ENCODE measurements around the gene TTC28. TPM values are rescaled to one million over a fixed set of nuclear protein-coding genes. Genes with fewer than 3 reads are reported as not detected.

The TTC28 gene
- polyA plus RNA-seq, 4 donors, result 0.45 to 24.0 (median 3.7) TPM

DNA sequence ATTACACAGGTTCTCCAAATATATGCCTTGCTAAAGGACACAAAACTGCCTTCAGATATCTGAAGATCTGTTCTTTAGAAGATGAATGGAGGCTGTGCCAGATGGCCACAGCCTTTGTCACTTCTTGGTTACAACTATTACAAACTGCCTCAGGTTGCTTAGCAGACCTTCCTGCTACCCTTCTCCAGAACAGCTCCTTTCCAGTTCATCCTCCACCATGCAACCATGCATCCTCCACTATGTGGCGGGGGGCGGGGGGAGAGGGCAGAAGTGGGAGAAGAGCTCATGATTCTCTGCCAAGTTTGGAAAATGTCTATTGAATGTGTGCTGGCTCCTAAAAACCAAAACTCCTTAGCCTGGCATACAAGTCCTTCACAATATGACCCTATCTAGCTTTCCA lies 267.5 kb downstream of the TTC28 start:
- FAIRE-seq (no peak), DNase-seq (no peak)
- H3K27ac ChIP-seq (ENCODE audit: low read depth in 1 of 3, low read length in 2 of 3), result no peak overlapping the region
- no peaks in the 10 kb centered on the region for H3K4me1 ChIP-seq (ENCODE audit: control insufficient read depth in 3 of 3, insufficient read depth in 2 of 3, low read depth in 1 of 3, low read length in 2 of 3)
- WGBS, 3 donors, result 90 to 93% (median 92%) methylated on average over 2 of the region's 2 CpGs
- H3K27me3 ChIP-seq (ENCODE audit: control insufficient read depth in 3 of 3, insufficient read depth in 3 of 3, low read length in 3 of 3), result no peaks in the 10 kb centered on the region
- no peaks in the 10 kb centered on the region for H3K36me3 ChIP-seq (ENCODE audit: control insufficient read depth in 3 of 3, insufficient read depth in 2 of 3, low read depth in 1 of 3, low read length in 3 of 3)
- no peak overlapping the region for H3K4me3 ChIP-seq (ENCODE audit: low read depth in 1 of 3, low read length in 3 of 3)
- H3K9me3 ChIP-seq (ENCODE audit: control insufficient read depth in 2 of 2, insufficient read depth in 1 of 2, low read depth in 1 of 2, low read length in 1 of 2), result no peaks in the 10 kb centered on the region

GRCh38 chr22:28411125-28411524 lies 268.5 kb downstream of the TTC28 start:
- Histone ChIP-seq H3K27me3 (ENCODE audit: control insufficient read depth in 3 of 3, insufficient read depth in 3 of 3, low read length in 3 of 3) (no peaks in the 10 kb centered on the region), H3K9me3 (ENCODE audit: control insufficient read depth in 2 of 2, insufficient read depth in 1 of 2, low read depth in 1 of 2, low read length in 1 of 2) (no peaks in the 10 kb centered on the region), H3K4me1 (ENCODE audit: control insufficient read depth in 3 of 3, insufficient read depth in 2 of 3, low read depth in 1 of 3, low read length in 2 of 3) (no peaks in the 10 kb centered on the region), H3K36me3 (ENCODE audit: control insufficient read depth in 3 of 3, insufficient read depth in 2 of 3, low read depth in 1 of 3, low read length in 3 of 3) (no peaks in the 10 kb centered on the region), H3K4me3 (ENCODE audit: low read depth in 1 of 3, low read length in 3 of 3) (no peak overlapping the region), H3K27ac (ENCODE audit: low read depth in 1 of 3, low read length in 2 of 3) (no peak overlapping the region)
- WGBS, 3 donors, result 77 to 93% (median 89%) methylated on average over 4 of the region's 4 CpGs
- DNase-seq, result no peak
- FAIRE-seq, result no peak

DNA sequence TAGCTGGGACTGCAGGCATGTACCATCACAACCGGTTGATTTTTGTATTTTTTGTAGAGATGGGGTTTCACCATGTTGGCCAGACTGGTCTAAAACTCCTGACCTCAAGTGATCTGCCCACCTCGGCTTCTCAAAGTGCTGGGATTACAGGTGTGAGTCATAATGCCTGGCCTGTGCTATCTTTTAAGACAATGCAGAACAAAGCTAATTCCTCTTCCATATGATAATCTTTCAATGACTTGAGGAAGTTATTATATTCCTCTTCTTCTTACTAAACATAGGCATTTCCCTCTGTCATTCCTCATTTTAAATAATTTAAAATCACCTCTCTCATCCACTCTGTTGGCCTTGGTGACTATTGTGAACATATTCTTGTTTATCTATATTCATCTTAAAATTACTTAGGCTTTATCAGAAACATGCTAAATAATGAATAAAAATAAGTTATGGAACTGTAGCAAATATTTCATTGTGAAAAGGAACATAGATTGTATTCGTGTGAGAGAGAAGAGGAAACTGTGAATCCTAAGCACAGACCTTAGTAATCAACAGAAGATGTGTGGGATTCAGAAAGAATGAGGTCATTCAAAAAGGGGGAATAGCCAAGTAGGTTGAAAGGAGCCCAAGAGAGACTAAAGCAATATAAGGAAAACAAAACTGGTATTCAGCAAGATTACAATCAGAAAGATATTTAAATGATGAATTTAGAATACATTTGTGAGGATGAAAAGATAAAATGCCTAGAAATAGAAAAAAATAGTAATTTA lies 269.4 kb downstream of the TTC28 start:
- no peaks in the 10 kb centered on the region for H3K4me1 ChIP-seq (ENCODE audit: control insufficient read depth in 3 of 3, insufficient read depth in 2 of 3, low read depth in 1 of 3, low read length in 2 of 3)

DNA sequence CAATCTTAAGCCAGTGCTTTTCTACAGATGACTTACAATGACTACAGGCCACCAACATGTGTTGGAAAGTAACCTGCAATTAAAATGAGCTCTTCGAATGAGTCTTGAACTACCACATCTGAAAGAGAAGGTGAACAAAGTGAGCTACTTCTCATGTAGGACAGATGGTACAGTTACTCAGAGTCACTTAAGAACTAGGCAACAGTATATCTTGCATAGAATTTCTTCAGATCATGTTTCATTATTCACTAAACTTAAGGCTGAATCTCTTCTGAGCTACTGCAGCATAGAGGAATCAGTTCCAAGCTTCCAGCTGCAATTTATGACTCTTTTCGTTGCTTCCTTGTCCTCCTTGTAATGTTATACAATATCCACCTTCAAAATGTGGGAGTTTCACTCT lies 270.9 kb downstream of the TTC28 start:
- no peaks in the 10 kb centered on the region for H3K9me3 ChIP-seq (ENCODE audit: control insufficient read depth in 2 of 2, insufficient read depth in 1 of 2, low read depth in 1 of 2, low read length in 1 of 2)
- no peaks in the 10 kb centered on the region for H3K27me3 ChIP-seq (ENCODE audit: control insufficient read depth in 3 of 3, insufficient read depth in 3 of 3, low read length in 3 of 3)
- WGBS, 3 donors, result 46 to 67% (median 61%) methylated on average over 2 of the region's 2 CpGs
- no peak overlapping the region for H3K4me3 ChIP-seq (ENCODE audit: low read depth in 1 of 3, low read length in 3 of 3)
- H3K27ac ChIP-seq (ENCODE audit: low read depth in 1 of 3, low read length in 2 of 3), result no peak overlapping the region
- H3K36me3 ChIP-seq (ENCODE audit: control insufficient read depth in 3 of 3, insufficient read depth in 2 of 3, low read depth in 1 of 3, low read length in 3 of 3), result no peaks in the 10 kb centered on the region
- H3K4me1 ChIP-seq (ENCODE audit: control insufficient read depth in 3 of 3, insufficient read depth in 2 of 3, low read depth in 1 of 3, low read length in 2 of 3), result no peaks in the 10 kb centered on the region
- no peak for FAIRE-seq
- DNase-seq, result no peak

More for the DNA sequence above, 269.4 kb downstream of the TTC28 start:
- WGBS, 3 donors, result 58 to 65% (median 60%) methylated on average over 3 of the region's 3 CpGs
- Histone ChIP-seq H3K27ac (ENCODE audit: low read depth in 1 of 3, low read length in 2 of 3) (no peak overlapping the region), H3K36me3 (ENCODE audit: control insufficient read depth in 3 of 3, insufficient read depth in 2 of 3, low read depth in 1 of 3, low read length in 3 of 3) (no peaks in the 10 kb centered on the region), H3K9me3 (ENCODE audit: control insufficient read depth in 2 of 2, insufficient read depth in 1 of 2, low read depth in 1 of 2, low read length in 1 of 2) (no peaks in the 10 kb centered on the region), H3K27me3 (ENCODE audit: control insufficient read depth in 3 of 3, insufficient read depth in 3 of 3, low read length in 3 of 3) (no peaks in the 10 kb centered on the region), H3K4me3 (ENCODE audit: low read depth in 1 of 3, low read length in 3 of 3) (no peak overlapping the region)
- DNase-seq (no peak), FAIRE-seq (no peak)

GRCh38 chr22:28407645-28408044 lies 272.0 kb downstream of the TTC28 start:
- WGBS, 3 donors, result 76 to 82% (median 76%) methylated on average over 4 of the region's 4 CpGs

GRCh38 chr22:28406246-28406645 lies 273.4 kb downstream of the TTC28 start:
- WGBS, 3 donors, result 78 to 94% (median 87%) methylated on average over 3 of the region's 3 CpGs
- Histone ChIP-seq H3K4me3 (ENCODE audit: low read depth in 1 of 3, low read length in 3 of 3) (no peak overlapping the region), H3K36me3 (ENCODE audit: control insufficient read depth in 3 of 3, insufficient read depth in 2 of 3, low read depth in 1 of 3, low read length in 3 of 3) (no peaks in the 10 kb centered on the region), H3K4me1 (ENCODE audit: control insufficient read depth in 3 of 3, insufficient read depth in 2 of 3, low read depth in 1 of 3, low read length in 2 of 3) (no peaks in the 10 kb centered on the region), H3K27ac (ENCODE audit: low read depth in 1 of 3, low read length in 2 of 3) (no peak overlapping the region), H3K9me3 (ENCODE audit: control insufficient read depth in 2 of 2, insufficient read depth in 1 of 2, low read depth in 1 of 2, low read length in 1 of 2) (no peaks in the 10 kb centered on the region), H3K27me3 (ENCODE audit: control insufficient read depth in 3 of 3, insufficient read depth in 3 of 3, low read length in 3 of 3) (no peaks in the 10 kb centered on the region)
- FAIRE-seq (no peak), DNase-seq (no peak)

More at GRCh38 chr22:28407645-28408044, 272.0 kb downstream of the TTC28 start:
- Histone ChIP-seq H3K4me3 (ENCODE audit: low read depth in 1 of 3, low read length in 3 of 3) (no peak overlapping the region), H3K4me1 (ENCODE audit: control insufficient read depth in 3 of 3, insufficient read depth in 2 of 3, low read depth in 1 of 3, low read length in 2 of 3) (no peaks in the 10 kb centered on the region), H3K9me3 (ENCODE audit: control insufficient read depth in 2 of 2, insufficient read depth in 1 of 2, low read depth in 1 of 2, low read length in 1 of 2) (no peaks in the 10 kb centered on the region), H3K27ac (ENCODE audit: low read depth in 1 of 3, low read length in 2 of 3) (no peak overlapping the region), H3K27me3 (ENCODE audit: control insufficient read depth in 3 of 3, insufficient read depth in 3 of 3, low read length in 3 of 3) (no peaks in the 10 kb centered on the region), H3K36me3 (ENCODE audit: control insufficient read depth in 3 of 3, insufficient read depth in 2 of 3, low read depth in 1 of 3, low read length in 3 of 3) (no peaks in the 10 kb centered on the region)
- FAIRE-seq, result no peak
- no peak for DNase-seq

- no peak overlapping the region for H3K27ac ChIP-seq (ENCODE audit: low read depth in 1 of 3, low read length in 2 of 3)
- no peak for FAIRE-seq
Observed at GRCh38 chr22:28405588-28405987, 274.1 kb downstream of the TTC28 start.

DNA sequence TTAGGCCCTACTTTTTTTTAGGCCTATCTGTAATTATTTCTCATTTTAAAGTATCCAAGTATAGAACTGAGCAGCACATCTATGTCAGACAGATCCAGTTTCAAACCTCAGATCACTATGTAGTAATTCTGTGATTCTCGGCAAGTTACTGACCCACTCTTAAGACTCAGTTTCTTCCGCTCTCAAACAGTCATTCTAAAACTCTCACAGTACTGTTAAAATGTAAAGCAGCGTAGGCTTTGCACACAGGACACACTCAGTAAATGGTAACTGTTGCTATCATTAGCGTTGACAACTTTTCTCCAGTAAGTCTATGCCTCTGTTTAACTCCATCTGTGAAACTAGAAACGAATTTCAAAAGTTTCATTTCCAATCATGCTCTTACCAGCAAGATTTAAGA lies 277.1 kb downstream of the TTC28 start:
- Histone ChIP-seq H3K27me3 (ENCODE audit: control insufficient read depth in 3 of 3, insufficient read depth in 3 of 3, low read length in 3 of 3) (no peaks in the 10 kb centered on the region), H3K4me3 (ENCODE audit: low read depth in 1 of 3, low read length in 3 of 3) (no peak overlapping the region), H3K36me3 (ENCODE audit: control insufficient read depth in 3 of 3, insufficient read depth in 2 of 3, low read depth in 1 of 3, low read length in 3 of 3) (no peaks in the 10 kb centered on the region), H3K27ac (ENCODE audit: low read depth in 1 of 3, low read length in 2 of 3) (no peak overlapping the region), H3K9me3 (ENCODE audit: control insufficient read depth in 2 of 2, insufficient read depth in 1 of 2, low read depth in 1 of 2, low read length in 1 of 2) (no peaks in the 10 kb centered on the region), H3K4me1 (ENCODE audit: control insufficient read depth in 3 of 3, insufficient read depth in 2 of 3, low read depth in 1 of 3, low read length in 2 of 3) (no peaks in the 10 kb centered on the region)
- no peak for FAIRE-seq
- DNase-seq, result no peak
- WGBS, 3 donors, result 72 to 89% (median 86%) methylated on average over 5 of the region's 5 CpGs

More at GRCh38 chr22:28405588-28405987, 274.1 kb downstream of the TTC28 start:
- Histone ChIP-seq H3K4me1 (ENCODE audit: control insufficient read depth in 3 of 3, insufficient read depth in 2 of 3, low read depth in 1 of 3, low read length in 2 of 3) (no peaks in the 10 kb centered on the region), H3K9me3 (ENCODE audit: control insufficient read depth in 2 of 2, insufficient read depth in 1 of 2, low read depth in 1 of 2, low read length in 1 of 2) (no peaks in the 10 kb centered on the region), H3K27me3 (ENCODE audit: control insufficient read depth in 3 of 3, insufficient read depth in 3 of 3, low read length in 3 of 3) (no peaks in the 10 kb centered on the region), H3K36me3 (ENCODE audit: control insufficient read depth in 3 of 3, insufficient read depth in 2 of 3, low read depth in 1 of 3, low read length in 3 of 3) (no peaks in the 10 kb centered on the region), H3K4me3 (ENCODE audit: low read depth in 1 of 3, low read length in 3 of 3) (no peak overlapping the region)
- no peak for DNase-seq

DNA sequence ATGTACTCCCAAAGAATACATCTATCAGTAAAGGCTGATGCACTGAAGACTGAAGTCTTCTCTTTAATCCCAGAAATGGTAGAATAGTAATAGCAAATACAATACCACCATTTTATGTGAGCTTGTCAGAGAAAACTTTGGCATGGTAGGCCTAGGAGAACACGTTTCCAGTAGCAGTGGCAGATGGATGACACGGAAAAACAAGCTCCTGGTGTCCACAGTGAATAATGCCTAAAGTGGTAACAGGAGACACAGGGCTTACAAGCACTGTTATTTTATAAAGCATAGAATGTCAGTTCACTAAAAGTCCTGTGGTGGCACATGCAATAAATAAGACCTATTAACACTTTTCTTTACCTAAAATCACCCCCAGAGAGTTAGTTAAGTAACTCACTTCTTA lies 277.6 kb downstream of the TTC28 start:
- Histone ChIP-seq H3K36me3 (ENCODE audit: control insufficient read depth in 3 of 3, insufficient read depth in 2 of 3, low read depth in 1 of 3, low read length in 3 of 3) (no peaks in the 10 kb centered on the region), H3K4me1 (ENCODE audit: control insufficient read depth in 3 of 3, insufficient read depth in 2 of 3, low read depth in 1 of 3, low read length in 2 of 3) (no peaks in the 10 kb centered on the region), H3K27me3 (ENCODE audit: control insufficient read depth in 3 of 3, insufficient read depth in 3 of 3, low read length in 3 of 3) (no peaks in the 10 kb centered on the region), H3K9me3 (ENCODE audit: control insufficient read depth in 2 of 2, insufficient read depth in 1 of 2, low read depth in 1 of 2, low read length in 1 of 2) (no peaks in the 10 kb centered on the region), H3K27ac (ENCODE audit: low read depth in 1 of 3, low read length in 2 of 3) (no peak overlapping the region), H3K4me3 (ENCODE audit: low read depth in 1 of 3, low read length in 3 of 3) (no peak overlapping the region)
- WGBS, 3 donors, result 76 to 90% (median 79%) methylated on average over 2 of the region's 2 CpGs
- no peak for DNase-seq
- FAIRE-seq, result no peak

Measured in small intestine (tissue), 7 donors.